HepG2 (cell line): ENCODE data around the gene FAM174B. TPM values are rescaled to one million over a fixed set of nuclear protein-coding genes. Genes with fewer than 3 reads are reported as not detected.

Source experiments
- ATAC-seq: fragments of 200-7000 bp; cut with Tn5 transposase; 3 replicates; pipeline ENCODE4 v1.9.1; 2020; ENCODE audit warnings: mild to moderate bottlenecking, moderate library complexity
- BruUV-seq: library from RNA; stranded (reverse); fragments of 400-500 nt; replicated peaks from 2 replicates; lab custom pipeline; 2021; lab: Mats Ljungman, UMichigan
- CTCF ChIA-PET: fragments of 300-600 bp; formaldehyde crosslinking; extraction: SDS; loops from one replicate; lab custom pipeline; 2021; ENCODE audit warnings: low total read pairs, inconsistent platforms, low intra/inter-chr PET ratio; lab: Yijun Ruan, JAX
- POLR2A ChIA-PET: fragments of 350-600 bp; sonication (Branson Sonifier 250); formaldehyde crosslinking; loops from one replicate; lab custom pipeline; 2020; ENCODE audit warnings: antibody characterized with exemption, inconsistent platforms; lab: Yijun Ruan, JAX
- DNase-seq: peaks from one replicate; pipeline ENCODE4 v3.0.0-alpha.2; 2015; ENCODE audit warnings: low spot score
- FAIRE-seq: peaks from 3 replicates; lab custom pipeline; 2011; peaks lifted over from hg19 to GRCh38; lab: Jason Lieb, UNC
- H2AFZ ChIP-seq: one replicate; pipeline ENCODE4 v1.6.1; 2011; ENCODE audit warnings: low read length, inconsistent platforms
- H3K27ac ChIP-seq: fragments of 300-600 bp; 3 replicates; pipeline ENCODE4 v1.8.0; 2011; ENCODE audit warnings: mixed run types, mild to moderate bottlenecking, mixed read lengths, low read length, inconsistent platforms; ENCODE audit not compliant: insufficient read depth; ENCODE audit errors: extremely low read length
- H3K27me3 ChIP-seq, 2 experiments: fragments of 200-600 bp in 1 of 2; 2 replicates in 1 of 2; 3 replicates in 1 of 2; pipeline versions ENCODE4 v1.6.0 to v1.8.0; 2011; ENCODE audit warnings: low read length in 2 of 2, mild to moderate bottlenecking in 2 of 2, moderate library complexity in 2 of 2, inconsistent platforms in 1 of 2; ENCODE audit not compliant: insufficient read depth in 2 of 2, control insufficient read depth in 1 of 2
- H3K36me3 ChIP-seq, 2 experiments: fragments of 200-600 bp in 1 of 2; replicated peaks in 1 of 2; 2 replicates in 1 of 2; 3 replicates in 1 of 2; pipeline versions ENCODE4 v1.5.1 to v1.8.0; 2011; ENCODE audit warnings: low read length in 2 of 2, inconsistent platforms in 1 of 2; ENCODE audit not compliant: insufficient read depth in 2 of 2, control insufficient read depth in 1 of 2
- H3K4me1 ChIP-seq: 2 replicates; pipeline ENCODE4 v1.5.1; 2012; ENCODE audit warnings: low read length, inconsistent platforms; ENCODE audit not compliant: insufficient read depth
- H3K4me2 ChIP-seq: 2 replicates; pipeline ENCODE4 v1.6.0; 2011; ENCODE audit warnings: low read depth, low read length, inconsistent platforms
- H3K4me3 ChIP-seq, 3 experiments: fragments of 200-600 bp in 1 of 3; sonication (generic), shearing (Covaris generic) in 1 of 3; replicated peaks in 1 of 3; 2 replicates each; pipeline ENCODE4 v1.5.1; 2011 to 2016; ENCODE audit warnings: low read length in 3 of 3, inconsistent platforms in 2 of 3, low read depth in 2 of 3, mild to moderate bottlenecking in 2 of 3, control low read depth in 1 of 3, mixed read lengths in 1 of 3; ENCODE audit not compliant: insufficient read depth in 1 of 3
- H3K79me2 ChIP-seq: one replicate; pipeline ENCODE4 v1.6.1; 2011; ENCODE audit warnings: low read length, inconsistent platforms; ENCODE audit not compliant: insufficient read depth
- H3K9ac ChIP-seq: 2 replicates; pipeline ENCODE4 v1.6.0; 2011; ENCODE audit warnings: mild to moderate bottlenecking, low read depth, low read length, inconsistent platforms; ENCODE audit not compliant: insufficient read depth
- H3K9me3 ChIP-seq: 2 replicates; pipeline ENCODE4 v1.5.1; 2012; ENCODE audit warnings: mild to moderate bottlenecking, low read length
- H4K20me1 ChIP-seq: 2 replicates; pipeline ENCODE4 v1.6.0; 2011; ENCODE audit warnings: inconsistent platforms, mild to moderate bottlenecking, low read length, moderate library complexity; ENCODE audit not compliant: insufficient read depth
- AGO1 ChIP-seq: fragments of 200-400 bp; formaldehyde crosslinking; IDR thresholded peaks from 2 replicates; pipeline ENCODE4 v1.6.1; 2017; ENCODE audit warnings: mild to moderate bottlenecking, low read depth, low read length, moderate library complexity; ENCODE audit not compliant: poor library complexity, severe bottlenecking
- DMAP1 ChIP-seq: IDR thresholded peaks from 2 replicates; pipeline ENCODE4 v1.6.1; 2016
- KDM6A ChIP-seq: IDR thresholded peaks from 2 replicates; pipeline ENCODE4 v1.6.1; 2016; ENCODE audit warnings: low read depth
- NFKBIZ ChIP-seq: IDR thresholded peaks from 2 replicates; pipeline ENCODE4 v1.6.1; 2018; ENCODE audit warnings: missing genetic modification reagents, missing compliant biosample characterization
- SALL1 ChIP-seq: sonication (generic); formaldehyde crosslinking; IDR thresholded peaks from 2 replicates; pipeline ENCODE4 v1.8.0; 2022; ENCODE audit warnings: mild to moderate bottlenecking, missing genetic modification reagents
- SRSF1 ChIP-seq: fragments of 200-400 bp; formaldehyde crosslinking; optimal IDR thresholded peaks from 2 replicates; pipeline ENCODE3; 2017; ENCODE audit warnings: mild to moderate bottlenecking, low read depth, low read length, moderate library complexity
- TARDBP ChIP-seq: sonication (generic); formaldehyde crosslinking; IDR thresholded peaks from 2 replicates; pipeline ENCODE4 v1.8.0; 2022; ENCODE audit warnings: mild to moderate bottlenecking, missing genetic modification reagents
- XBP1 ChIP-seq: sonication (generic); formaldehyde crosslinking; IDR thresholded peaks from 2 replicates; pipeline ENCODE4 v1.5.0; 2020; ENCODE audit warnings: missing genetic modification reagents
- ZKSCAN1 ChIP-seq: fragments of 150-350 bp; IDR thresholded peaks from 2 replicates; pipeline ENCODE4 v1.6.1; 2014; ENCODE audit warnings: low read length
- ZNF207 ChIP-seq: fragments of 450-650 bp; IDR thresholded peaks from 2 replicates; pipeline ENCODE4 v1.6.1; 2016; ENCODE audit warnings: antibody characterized with exemption, borderline replicate concordance
- ZNF562 ChIP-seq: sonication (generic); formaldehyde crosslinking; IDR thresholded peaks from 2 replicates; pipeline ENCODE4 v1.8.0; 2022; ENCODE audit warnings: missing genetic modification reagents, borderline replicate concordance
- ZNF780A ChIP-seq: sonication (generic); formaldehyde crosslinking; IDR thresholded peaks from 2 replicates; pipeline ENCODE4 v1.8.0; 2022; ENCODE audit warnings: mild to moderate bottlenecking, missing genetic modification reagents, moderate library complexity
- WGBS: methylation state at CpG from one replicate; pipeline ENCODE4 v1.1.6; 2017; ENCODE audit warnings: low lambda C conversion rate; 5-methylcytosine and 5-hydroxymethylcytosine counted together
- in situ Hi-C: cut with HindIII; loops from 2 replicates; pipeline ENCODE4 v1.10.0; 2017; ENCODE audit warnings: low pct_unique_long_range_greater_than_20kb; ENCODE audit not compliant: extremely low pct_ligation_motif_present
- intact Hi-C: fragments of 100-400 bp; cut with micrococcal nuclease; formaldehyde crosslinking; loops from one replicate; pipeline ENCODE4 v1.10.0; 2022; ENCODE audit not compliant: unreplicated experiment
- polyA plus RNA-seq, 8 experiments: library from polyadenylated mRNA; depleted of rRNA in 3 of 8; stranded (reverse) in 7 of 8; unstranded in 1 of 8; fragments of >200 nt; fragmentation: Illumina TruSeq in 4 of 8; extraction: Trizol in 4 of 8; gene quantifications; 2 replicates each; pipeline versions ENCODE4 v1.2.1 to v1.2.3, GENCODE V29; 2011 to 2016; ENCODE audit warnings: low read depth in 4 of 8, missing spikeins in 1 of 8, mixed read lengths in 1 of 8; ENCODE audit not compliant: insufficient read depth in 1 of 8
- total RNA-seq, 5 experiments: library from RNA; depleted of rRNA; stranded (reverse); fragments of >200 nt; fragmentation: Illumina TruSeq; extraction: Trizol; gene quantifications; 2 replicates each; pipeline ENCODE4 v1.2.3, GENCODE V29; 2016; ENCODE audit warnings: low read depth in 1 of 5
- TF ChIP-seq, protein P1 (sequence below): sonication (generic); formaldehyde crosslinking; conservative IDR thresholded peaks from 2 replicates; pipeline ENCODE4 v1.8.1; 2023; ENCODE audit warnings: missing genetic modification reagents

The FAM174B gene
- total and polyA plus RNA-seq, 2 of the 13 experiments (the other 11 are each of a cell fraction or from before 2014, with no cell fraction given) = 0.90 to 2.1 TPM

- H2AFZ ChIP-seq = no peak overlapping the region
- H3K79me2 ChIP-seq = no peaks in the 10 kb centered on the region
- no peak overlapping the region for H3K27ac ChIP-seq
- intact Hi-C loops = no loop called here
- no peak overlapping the region for H3K4me3 ChIP-seq
- POLR2A ChIA-PET = no interaction called here
- 0% methylated on average over 5 of the region's 9 CpGs for WGBS
- TF ChIP-seq XBP1 (CRISPR knock-in tag) (no peak), AGO1 (no peak), ZNF780A (CRISPR knock-in tag) (no peak), NFKBIZ (CRISPR knock-in tag) (no peak), KDM6A (no peak), ZNF207 (no peak), SALL1 (CRISPR knock-in tag) (no peak), SRSF1 (no peak), DMAP1 (CRISPR knock-in tag) (no peak), ZKSCAN1 (no peak), ZNF562 (no peak), TARDBP (no peak)
- TF ChIP-seq, protein P1, sequence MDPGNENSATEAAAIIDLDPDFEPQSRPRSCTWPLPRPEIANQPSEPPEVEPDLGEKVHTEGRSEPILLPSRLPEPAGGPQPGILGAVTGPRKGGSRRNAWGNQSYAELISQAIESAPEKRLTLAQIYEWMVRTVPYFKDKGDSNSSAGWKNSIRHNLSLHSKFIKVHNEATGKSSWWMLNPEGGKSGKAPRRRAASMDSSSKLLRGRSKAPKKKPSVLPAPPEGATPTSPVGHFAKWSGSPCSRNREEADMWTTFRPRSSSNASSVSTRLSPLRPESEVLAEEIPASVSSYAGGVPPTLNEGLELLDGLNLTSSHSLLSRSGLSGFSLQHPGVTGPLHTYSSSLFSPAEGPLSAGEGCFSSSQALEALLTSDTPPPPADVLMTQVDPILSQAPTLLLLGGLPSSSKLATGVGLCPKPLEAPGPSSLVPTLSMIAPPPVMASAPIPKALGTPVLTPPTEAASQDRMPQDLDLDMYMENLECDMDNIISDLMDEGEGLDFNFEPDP (CRISPR knock-in tag) = no peak
- BruUV-seq = no TSS peak
- H3K27me3 ChIP-seq = peaks cover 6 to 65% of the 10 kb centered on the region in 2 experiments; a peak in 4 of 5 replicates
- in situ Hi-C loops = no loop called here
- H3K36me3 ChIP-seq = no peaks in the 10 kb centered on the region
- CTCF ChIA-PET = no interaction called here
- no peak for FAIRE-seq
- no peak for DNase-seq
- H3K4me1 ChIP-seq = no peaks in the 10 kb centered on the region
- H3K4me2 ChIP-seq = no peak overlapping the region
- no peaks in the 10 kb centered on the region for H4K20me1 ChIP-seq
- H3K9me3 ChIP-seq = peaks cover 8% of the 10 kb centered on the region
- ATAC-seq = no peak
- no peak overlapping the region for H3K9ac ChIP-seq
Observed at GRCh38 chr15:92579486-92579885, 76.1 kb downstream of the FAM174B start.
